ENCODE data around the gene ADD3.

GRCh38 chr10:109974504-109975191, 33.1 kb upstream of the ADD3 start:
- TF ChIP-seq CTCF (IDR thresholded peaks at IDR 0.05), result no peak
- no peak for TF ChIP-seq POLR2A (IDR thresholded peaks at IDR 0.05)
